IPS DF 19.7 (cell line): ENCODE results near the gene LIF.
"Not testable (repeated sequence)": the region's sequence is repeated elsewhere in the genome, so short reads cannot be mapped to it uniquely, and the experiment has no call there.

Experiments used
- DNase-seq: peaks from one replicate; pipeline ENCODE4 v3.0.0-alpha.2; 2013; ENCODE audit warnings: low read depth, low spot score

LIF gene

DNA sequence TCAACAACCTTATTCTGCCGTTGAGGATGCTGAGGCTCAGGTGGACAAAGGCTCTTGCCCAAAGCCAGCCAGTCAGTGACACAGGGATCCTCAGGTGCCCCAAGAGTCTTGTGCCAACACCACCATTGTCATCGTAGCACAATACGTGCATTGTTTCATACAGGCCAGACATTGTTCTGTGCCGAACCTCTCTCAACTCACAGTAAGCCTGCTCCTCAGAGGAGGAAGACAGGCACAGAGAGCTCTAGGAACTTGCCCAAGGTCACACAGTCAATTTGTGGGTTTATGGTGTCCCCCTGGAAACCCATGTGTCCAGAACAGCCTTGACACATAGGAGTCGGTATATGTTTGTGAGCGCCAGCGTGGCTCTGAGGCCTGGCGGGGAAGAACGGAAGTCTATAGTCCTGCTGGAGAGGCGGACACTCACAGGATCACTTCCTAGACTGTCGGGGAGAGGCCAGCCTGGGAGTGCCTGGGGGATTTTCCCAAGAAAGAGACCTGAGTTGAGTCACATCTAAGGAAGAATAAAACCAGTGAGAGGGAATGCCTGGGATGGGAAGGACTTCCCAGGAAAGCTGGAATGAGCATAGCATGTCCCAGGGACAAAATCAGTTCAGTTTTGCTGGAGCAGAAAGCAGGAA, 20.2 kb downstream of the LIF start:
- no peak for DNase-seq

DNA sequence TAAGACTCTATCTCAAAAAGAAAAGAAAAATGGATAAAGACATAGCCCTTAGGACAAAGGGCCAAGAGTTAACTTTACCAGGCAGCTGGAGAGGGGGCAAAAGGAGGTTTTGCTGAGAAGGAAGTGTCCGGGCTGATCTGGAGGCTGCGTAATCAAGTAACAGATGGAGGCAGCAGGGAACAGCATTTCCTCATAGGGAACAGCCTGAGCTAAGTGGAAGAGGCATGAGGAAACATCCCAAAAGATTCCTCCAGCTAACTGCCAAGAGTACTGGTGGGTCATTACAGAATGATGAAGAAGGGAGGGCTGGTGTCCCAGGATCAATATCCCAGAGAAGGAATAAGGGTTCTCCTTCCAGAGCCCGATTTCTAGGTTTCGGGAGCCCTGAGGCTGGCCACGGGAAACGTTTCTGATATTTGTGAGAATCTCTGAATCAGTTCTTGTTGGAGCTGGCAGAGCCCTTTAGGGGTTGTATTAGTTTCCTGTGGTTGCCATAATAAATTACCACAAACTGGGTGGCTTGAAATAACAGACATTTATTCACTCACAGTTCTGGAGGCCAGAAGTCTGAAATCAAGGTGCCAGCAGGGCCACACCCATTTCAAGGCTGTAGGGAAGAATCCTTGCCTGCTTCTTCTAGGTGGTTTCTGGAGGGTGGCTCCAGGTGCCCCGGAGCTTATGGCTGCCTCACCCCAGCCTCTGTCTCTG, 21.2 kb downstream of the LIF start:
- DNase-seq: no peak

DNA sequence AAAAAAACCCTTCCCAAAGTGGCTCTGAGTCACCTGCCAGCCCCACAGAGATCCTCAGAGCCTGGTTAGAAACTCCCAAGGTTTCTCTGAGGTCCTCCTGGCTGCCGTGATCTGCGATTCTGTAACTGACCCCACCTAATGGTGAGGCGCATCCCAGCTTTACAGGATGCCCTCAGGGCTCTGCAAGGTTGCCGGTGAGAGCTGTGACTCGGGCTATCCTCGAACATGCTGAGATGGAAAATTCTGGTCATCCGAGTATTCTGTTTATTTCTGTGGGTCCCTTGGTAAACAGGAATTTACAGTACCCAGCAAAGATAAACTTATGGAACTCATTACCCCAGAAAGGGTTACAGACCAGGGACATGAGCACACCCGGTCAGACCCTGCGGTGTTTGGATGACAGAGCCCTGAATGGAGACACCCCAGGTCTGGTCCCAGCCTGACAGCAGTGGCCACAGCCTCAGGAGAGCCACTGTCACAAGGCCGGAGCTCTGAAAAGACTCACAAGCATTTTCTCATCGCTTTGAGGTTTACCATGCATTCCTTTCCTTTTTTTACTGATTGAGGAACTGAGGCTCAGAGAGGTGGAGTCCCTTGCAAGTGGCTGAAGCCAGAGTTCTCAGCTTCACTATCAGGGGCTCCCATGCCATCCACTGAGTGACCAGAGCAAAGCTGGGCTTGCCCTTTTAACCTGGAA, 22.2 kb downstream of the LIF start:
- no peak for DNase-seq

DNA sequence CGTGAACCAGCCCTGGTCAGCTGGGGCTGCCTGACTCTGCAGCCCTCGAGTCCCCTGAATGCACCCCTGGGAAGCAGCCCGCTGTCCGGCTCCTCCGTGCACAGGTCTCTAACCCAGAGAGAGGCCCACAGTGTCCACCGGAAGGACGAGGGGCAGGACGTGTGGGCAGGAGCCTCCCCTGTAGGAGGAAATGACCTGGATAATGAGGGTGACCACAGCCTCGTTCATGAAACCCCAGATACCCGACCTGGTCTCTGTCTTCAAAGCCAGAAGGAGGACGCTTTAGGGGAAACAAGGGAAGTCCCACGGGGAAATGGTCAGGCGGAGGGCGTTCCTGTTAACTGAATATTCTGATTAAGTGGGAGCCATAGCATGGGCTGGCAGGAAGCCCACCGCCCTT, 23.3 kb downstream of the LIF start:
- DNase-seq: no peak

DNA sequence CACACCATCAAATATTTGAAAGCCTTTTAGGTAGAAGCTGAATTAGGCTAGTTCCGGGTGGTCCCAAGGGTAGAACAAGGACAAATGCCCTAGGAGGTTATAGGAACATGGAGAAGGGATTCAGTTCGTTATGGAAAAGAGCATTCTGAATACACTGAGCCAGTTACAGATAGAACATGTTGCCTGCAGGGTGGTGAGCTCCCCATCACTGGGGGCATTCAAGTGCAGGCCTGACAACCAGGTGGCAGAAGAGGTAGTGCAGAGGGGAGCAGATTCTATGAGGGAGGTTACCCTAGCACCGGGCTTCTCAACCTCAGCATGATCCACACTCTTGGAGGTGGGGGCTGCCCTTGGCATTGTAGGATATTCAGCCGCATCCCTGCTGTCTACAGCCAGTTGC, 24.2 kb downstream of the LIF start:
- DNase-seq: no peak

DNA sequence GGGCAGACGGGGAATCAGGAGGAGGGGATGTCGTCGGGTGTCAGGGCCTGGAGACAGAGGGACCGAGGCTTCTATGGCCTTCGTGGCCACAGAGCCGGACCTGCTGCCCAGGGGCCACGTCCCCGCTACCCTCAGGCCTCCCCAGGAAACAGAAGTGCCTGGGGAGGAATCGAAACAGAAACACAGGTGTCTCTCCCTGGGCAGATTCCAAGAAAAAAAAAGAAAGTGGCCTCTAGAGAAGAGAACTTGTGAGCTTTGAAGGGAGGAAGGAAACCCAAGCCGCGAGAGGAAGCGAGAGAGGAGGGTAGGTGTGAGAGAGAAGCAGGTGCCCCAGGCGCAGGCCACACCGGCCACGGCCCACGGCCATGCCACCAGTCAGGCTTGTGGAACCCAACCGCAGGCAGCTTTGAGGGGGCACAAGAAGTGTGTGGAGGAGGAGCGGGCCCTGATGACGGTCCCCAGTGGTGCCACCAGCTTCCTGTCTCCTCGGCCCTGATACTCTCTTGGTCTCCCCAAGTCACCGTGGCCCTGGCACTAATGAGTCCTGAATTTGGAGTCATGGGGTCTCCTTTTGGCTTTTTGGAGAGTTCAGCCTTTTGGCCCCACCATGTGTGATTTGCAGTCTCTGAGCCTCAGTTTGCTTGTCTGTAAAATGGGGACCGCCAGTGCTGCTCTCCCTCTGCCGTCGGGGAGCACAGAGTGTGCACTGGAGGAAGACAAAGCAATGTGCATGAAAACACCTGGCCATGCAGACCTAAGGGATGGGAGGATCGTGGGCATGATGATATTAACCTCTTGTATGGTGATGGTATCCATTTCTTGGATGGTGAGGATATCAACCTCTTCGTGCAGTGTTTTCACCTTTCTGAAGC, 25.2 kb downstream of the LIF start:
- DNase-seq: no peak

DNA sequence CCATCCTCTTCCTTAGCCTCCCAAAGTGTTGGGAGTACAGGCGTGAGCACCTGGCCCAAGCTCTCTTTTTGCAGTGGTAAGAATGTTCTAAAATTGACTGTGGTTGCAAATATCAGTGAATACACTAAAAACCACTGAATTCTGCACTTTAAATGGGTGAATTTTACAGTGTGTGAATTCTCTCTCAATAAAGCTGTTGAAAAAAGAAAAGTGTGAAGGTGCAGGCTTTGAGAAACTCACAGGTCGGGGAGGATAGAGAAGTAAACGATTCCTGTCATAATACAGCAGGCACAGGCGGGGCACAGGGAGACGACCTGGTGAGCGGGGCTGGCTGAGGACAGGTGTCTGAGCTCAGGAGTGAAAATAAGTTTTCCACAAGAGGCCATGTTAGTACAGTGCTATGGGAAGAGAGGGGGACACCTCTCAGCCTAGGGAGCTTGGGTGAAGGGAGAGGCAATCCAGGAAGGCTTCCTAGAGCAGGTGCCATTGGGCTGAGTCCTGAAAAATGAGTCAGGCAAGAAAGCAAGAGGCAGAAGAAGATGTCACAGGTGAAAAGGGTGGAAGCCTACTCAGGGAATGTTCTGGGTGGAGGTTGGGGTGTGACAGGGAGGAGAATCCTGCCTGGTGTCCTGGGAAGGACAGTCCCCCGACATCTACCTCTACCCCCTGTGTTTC, 26.1 kb downstream of the LIF start:
- DNase-seq: no peak

DNA sequence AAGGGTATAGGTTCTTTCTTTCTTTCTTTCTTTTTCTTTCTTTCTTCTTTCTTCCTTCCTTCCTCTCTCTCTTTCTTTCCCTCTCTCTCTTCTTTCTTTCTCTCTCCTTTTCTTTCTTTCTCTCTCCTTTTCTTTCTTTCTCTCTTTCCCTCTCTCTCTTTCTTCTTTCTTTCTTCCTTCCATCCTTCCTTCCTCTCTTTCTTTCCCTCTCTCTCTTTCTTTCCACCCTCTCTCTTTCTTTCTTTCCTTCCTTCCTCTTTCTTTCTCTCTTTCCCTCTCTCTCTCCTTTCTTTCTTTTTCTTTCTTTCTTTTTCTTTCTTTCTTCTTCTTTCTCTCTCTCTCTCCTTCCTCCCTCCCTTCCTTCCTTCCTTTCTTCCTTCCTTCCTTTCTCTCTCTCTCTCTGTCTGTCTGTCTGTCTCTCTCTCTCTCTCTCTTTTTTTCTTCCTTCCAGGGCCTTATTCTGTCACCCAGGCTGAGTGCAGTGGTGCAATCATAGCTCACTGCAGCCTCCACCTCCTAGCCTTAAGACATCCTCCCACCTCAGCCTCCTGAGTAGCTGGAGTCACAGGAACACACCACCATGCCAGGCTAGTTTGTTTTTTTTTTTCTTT, 26.8 kb downstream of the LIF start:
- no peak for DNase-seq

DNA sequence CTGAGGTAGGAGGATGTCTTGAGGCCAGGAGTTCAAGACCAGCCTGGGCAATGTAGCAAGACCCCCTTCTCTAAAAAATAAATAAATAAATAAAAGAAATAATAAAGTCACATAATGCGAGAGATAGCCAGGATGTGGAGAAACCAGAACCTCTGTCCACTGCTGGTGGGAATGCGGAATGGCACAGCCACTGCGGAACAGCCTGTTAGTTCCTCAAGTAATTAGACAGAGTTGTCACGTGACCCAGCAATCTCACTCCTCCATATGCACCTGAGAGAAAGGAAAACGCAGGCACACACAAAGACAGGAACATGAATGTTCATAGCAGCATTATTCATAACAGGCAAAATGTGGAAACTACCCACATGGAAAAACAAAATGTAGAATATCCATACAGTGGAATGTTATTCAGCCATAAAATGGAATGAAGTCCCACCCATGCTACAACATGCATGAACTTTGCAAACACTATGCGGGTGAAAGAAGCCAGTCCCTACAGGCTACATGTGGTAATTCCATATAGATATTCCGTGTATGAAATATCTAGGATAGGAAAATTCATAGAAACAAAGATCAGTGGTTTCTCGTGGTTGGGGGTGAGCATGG, 27.4 kb downstream of the LIF start:
- no peak for DNase-seq

DNA sequence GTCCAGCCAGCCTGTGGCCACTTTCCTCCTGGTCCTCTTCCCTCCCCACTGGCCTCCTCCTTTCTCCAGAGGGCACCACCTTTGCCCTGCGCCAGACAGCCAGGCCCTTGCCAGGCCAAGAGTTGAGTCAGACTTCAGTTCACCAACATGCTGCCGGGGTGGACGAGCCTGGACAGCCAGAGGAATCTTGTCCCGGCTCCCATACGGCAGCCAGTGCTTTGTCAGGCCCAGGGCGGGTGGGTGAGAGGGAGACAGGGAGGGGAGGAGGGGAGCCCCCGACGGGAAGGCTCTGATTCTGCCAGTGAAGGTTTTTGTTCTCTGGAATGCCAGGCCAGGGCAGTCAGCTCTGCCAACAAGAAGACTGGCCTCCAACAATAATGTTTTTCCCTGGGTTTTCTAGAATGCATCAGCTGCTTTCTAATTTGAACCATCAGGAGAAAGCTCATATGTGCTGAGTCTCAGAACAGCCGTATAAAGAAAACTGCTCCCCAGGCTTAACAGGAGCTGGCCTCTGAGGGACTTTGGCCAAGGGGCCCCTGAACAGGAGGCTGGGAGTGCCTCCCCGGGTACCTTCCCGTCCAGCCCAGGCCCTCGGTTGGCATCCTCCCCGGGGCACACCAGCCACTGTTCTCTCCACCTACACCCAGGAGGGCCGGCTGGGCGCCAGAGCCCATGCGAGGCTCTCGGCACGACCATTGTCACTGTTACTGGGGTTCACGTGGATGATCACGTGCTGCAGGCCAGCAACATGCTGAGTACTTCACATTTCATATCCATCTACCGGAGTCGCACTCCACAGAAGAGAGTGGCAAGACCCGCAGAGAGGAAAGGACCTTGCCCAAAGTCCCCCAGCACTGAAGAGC, 28.6 kb downstream of the LIF start:
- no peak for DNase-seq

DNA sequence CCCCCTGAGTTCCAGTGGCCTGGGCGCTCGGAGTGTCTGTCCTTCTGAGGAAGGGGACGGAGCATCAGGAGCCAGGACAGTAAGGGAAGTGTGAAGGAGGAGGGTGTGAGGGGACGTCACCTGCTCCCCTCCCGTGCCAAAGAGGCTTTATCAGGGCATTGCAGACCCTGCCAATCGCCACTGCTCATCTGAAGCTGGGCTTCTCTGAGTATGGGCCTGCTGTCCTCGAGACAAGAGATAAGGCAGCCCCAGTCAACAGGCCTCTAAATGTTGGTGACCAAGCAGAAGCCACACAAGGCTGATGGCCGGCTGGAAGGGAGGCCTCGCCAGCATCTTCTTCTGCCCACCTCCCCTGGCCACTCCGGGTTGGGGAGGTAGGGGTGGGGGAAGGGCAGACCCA, 29.8 kb downstream of the LIF start:
- no peak for DNase-seq

DNA sequence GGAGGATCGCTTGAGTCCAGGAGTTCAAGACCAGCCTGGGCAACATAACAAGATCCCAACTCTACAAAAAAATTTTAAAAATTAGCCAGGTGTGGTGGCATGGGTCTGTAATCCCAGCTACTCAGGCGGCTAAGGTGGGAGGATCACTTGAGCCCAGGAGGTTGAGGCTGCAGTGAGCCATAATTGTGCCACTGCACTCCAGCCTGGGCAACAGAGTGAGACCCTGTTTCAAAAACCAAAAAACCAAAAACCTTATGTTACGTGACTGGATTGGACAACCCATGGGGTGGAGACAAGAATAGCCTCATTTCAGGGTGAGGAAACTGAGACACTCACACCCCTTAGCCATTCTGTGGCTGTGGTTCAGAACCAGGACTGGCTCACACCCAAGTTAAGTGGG, 30.3 kb downstream of the LIF start:
- DNase-seq: not testable (repeated sequence)

DNA sequence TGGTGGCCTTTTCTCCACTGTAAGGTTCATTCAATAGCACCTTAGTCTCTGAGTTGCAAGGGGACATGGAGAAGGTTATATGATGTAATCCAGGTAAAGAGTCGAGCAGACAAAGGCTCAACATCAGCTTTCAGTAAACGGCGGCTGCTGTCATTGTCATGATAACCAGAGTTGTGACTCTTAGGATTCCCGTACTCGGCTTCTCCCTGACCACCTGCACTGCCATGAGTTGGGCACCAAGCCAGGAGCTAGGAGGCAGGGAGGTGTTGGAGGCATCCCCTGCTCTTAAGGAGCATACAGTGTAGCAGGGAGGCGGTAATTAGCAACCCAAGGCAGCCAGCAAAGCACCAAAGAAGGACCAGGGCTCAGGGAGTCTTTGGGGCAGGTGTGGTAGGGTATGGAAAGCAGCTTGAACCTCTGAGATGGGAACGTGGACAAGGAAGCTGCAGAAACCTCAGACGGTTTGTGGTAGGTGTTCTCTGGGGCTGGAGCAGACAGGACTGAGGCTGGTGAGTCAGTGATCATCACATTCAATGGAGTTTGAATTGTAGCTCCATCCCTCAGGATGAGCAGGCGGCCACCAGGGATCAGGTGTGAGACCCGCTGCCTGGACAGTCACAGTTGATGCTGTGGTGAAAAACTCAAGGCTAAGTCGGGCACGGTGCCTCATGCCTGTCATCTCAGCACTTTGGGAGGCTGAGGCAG, 31.7 kb downstream of the LIF start:
- DNase-seq: no peak

DNA sequence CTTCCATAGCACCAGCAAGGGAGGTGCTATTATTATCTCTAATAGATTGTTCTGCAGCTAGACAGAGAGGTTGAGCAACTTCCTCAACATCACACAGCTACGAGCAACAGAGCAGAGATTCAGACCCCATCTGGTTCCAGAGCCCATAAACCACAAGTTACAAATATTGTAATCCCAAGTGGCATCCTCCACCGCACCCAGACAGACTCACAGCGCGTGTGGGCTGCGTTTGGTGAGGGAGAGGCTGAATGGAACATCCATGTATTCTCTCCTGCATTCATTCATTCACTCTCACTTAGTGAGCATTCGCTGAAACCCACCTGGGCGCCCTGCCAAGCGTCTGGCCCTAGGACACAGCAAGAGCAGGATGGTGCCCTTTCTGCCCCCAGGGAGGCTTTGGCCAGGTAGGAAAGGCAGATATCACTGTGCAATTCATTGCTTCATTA, 33.5 kb downstream of the LIF start:
- DNase-seq: no peak

DNA sequence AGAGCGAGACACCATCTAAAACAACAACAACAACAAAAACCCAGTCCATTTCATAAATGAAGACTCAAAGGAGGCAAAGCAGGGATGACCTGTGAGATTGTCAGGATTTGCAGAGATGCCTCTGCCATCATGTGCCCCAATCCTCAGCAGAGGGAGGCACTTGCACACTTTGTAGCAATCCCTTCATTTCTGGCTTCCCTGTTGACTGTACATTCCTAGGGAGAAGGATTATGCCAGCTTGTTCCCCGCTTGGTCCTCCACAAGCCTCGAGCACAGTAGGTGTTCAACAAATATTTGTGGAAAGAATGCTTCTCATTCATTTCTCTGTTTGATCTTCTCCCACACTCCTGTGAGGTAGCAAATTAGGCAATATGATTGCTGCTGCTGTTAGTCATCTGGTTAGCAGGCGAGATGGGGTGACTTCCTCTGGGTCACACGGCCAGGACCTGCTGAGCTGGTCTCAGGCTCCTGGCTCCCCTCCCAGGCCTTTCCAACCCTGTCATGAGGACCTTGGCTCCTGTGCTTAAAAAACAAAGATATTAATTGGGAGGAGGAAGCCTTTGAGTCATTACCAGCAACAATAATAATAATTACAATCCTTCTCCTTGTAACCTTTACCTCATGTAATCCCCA, 34.1 kb downstream of the LIF start:
- DNase-seq: no peak

DNA sequence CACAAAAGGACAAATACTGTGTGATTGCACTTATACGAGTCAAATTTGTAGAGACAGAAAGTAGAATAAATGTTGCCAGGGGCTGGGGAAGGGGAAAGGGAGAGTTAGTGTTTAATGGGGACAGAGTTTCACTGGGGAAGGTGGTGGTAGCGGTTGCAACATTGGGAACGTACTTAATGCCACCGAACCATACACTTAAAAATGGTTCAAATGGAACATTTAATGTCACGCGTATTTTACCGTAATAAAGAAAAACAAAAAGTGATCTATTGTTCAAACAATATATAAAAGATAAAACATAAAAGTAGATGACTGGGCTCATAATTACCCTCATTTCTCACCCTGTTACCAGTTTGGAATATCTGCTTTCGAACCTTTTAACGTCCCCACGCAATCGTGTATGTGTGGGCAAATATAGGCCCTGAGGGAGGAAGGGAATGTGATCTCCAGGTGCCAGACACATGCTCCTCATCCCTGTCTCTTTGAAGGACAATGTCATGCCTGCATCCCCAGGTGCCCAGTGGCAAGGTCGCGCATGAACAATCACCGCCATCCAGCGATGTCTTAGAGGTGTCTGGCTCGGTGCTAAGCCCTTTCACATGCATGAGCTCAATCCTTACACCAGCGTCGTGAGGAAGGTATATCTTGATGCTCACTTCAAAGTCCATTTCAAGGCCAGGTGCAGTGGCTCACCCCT, 35.3 kb downstream of the LIF start:
- DNase-seq: no peak

DNA sequence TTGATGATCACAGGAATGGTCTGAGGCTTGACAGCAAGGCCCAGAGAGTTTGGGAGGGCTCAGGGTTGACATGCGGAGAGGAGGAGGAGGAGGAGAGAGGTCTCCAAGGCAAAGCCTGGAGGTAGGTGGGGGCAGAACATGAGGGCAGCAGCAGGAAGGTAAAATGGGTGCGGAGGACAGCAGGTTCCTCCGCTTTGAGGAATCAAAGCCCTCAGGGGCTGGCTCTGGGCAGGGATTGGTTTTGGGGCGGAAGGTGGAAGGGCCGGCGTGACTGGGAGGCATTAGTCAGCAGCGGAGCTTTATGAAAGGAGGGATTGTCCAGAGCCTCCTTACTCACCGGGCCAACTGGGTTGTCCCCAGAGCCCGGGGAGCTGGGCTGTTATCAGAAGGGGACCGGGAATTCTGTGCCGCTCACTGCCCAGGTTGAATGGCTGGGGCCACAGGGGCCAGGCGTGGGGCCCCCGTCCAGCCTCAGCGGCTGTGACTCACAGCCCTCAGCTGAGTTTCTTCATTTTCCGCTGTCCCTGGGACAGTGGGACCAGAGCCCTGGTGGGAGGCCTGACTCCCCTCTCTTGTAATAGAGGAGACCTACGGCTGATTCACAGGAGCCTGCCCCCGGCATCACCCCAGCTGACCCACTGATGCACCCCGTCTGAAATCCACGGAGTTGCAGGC, 36.2 kb downstream of the LIF start:
- DNase-seq: no peak
